Adrenal gland (tissue), 12 donors: Measurements from ENCODE around the gene SH3BP2. TPM values are rescaled to one million over a fixed set of nuclear protein-coding genes. Genes with fewer than 3 reads are reported as not detected.

Source experiments
- DNase-seq, 7 donors: peaks; one replicate each; pipeline ENCODE4 v3.0.0-alpha.2; 2019 to 2020
- H3K27ac ChIP-seq, 5 donors: fragments of 200-600 bp; sonication (generic) in 4 of 5; 1 replicate in 3 of 5; 2 replicates in 2 of 5; pipeline versions ENCODE4 v1.5.1 to v1.8.0; 2016 to 2020; ENCODE audit warnings: mild to moderate bottlenecking in 1 of 5
- H3K27me3 ChIP-seq: fragments of 200-600 bp; 2 replicates; pipeline ENCODE4 v1.8.0; 2021
- H3K36me3 ChIP-seq, 2 donors: fragments of 200-600 bp; replicated peaks in 1 of 2; 1 replicate in 1 of 2; 2 replicates in 1 of 2; pipeline versions ENCODE4 v1.5.1 to v1.8.0; 2018 to 2022
- H3K4me1 ChIP-seq, 2 donors: fragments of 200-600 bp; replicated peaks in 1 of 2; 1 replicate in 1 of 2; 2 replicates in 1 of 2; pipeline versions ENCODE4 v1.5.1 to v1.8.0; 2018 to 2021
- H3K4me3 ChIP-seq, 4 donors: fragments of 200-600 bp; sonication (generic) in 3 of 4; one replicate each; pipeline ENCODE4 v1.5.1; 2016 to 2018
- H3K9me3 ChIP-seq, 3 donors: fragments of 200-600 bp; sonication (generic) in 1 of 3; replicated peaks in 1 of 3; 1 replicate in 2 of 3; 2 replicates in 1 of 3; pipeline versions ENCODE4 v1.5.1 to v1.8.0; 2016 to 2021
- POLR2A ChIP-seq, 2 donors: fragments of 450-650 bp; IDR thresholded peaks; one replicate each; pipeline ENCODE4 v1.6.1; 2017; ENCODE audit warnings: antibody characterized with exemption in 2 of 2, mild to moderate bottlenecking in 2 of 2, moderate library complexity in 1 of 2
- WGBS, 4 donors: extraction: QIAGEN DNeasy Blood & Tissue Kit in 2 of 4; methylation state at CpG; one replicate each; pipeline versions ENCODE4 v1.1.5 to v1.1.7; 2013 to 2017; 5-methylcytosine and 5-hydroxymethylcytosine counted together
- intact Hi-C, 2 donors: fragments of 100-400 bp; cut with DNase I; formaldehyde crosslinking; loops; one replicate each; pipeline versions ENCODE4 v1.14.1 to v1.15.0; 2022 to 2023
- polyA plus RNA-seq, 3 donors: library from polyadenylated mRNA; stranded (reverse); fragments of 200-250 nt in 2 of 3; fragments of 350-450 nt in 1 of 3; fragmentation: Illumina TruSeq in 1 of 3; extraction: RNeasy Lipid Tissue Mini Kit (QIAGEN cat#74804) in 1 of 3; gene quantifications; one replicate each; pipeline ENCODE4 v1.2.3, GENCODE V29; 2013 to 2014
- total RNA-seq, 9 donors: library from RNA; depleted of rRNA in 4 of 9; stranded (reverse); fragments of >200 nt in 4 of 9; fragments of 120-200 nt in 1 of 9; fragmentation: NEBNext Ultra II Directional in 1 of 9; extraction: Animal tissue kit (Norgen Biotek cat#: 25700) in 1 of 9; gene quantifications; one replicate each; pipeline versions ENCODE4 v1.1.0 to v1.2.4, GENCODE V29; 2013 to 2023
- TF ChIP-seq, protein P1 (sequence below), 6 experiments: fragments of 450-650 bp in 4 of 6; fragments of 200-600 bp in 2 of 6; sonication (generic) in 1 of 6; IDR thresholded peaks; 1 replicate in 5 of 6; 2 replicates in 1 of 6; pipeline versions ENCODE4 v1.5.1 to v1.8.0; 2016 to 2021; ENCODE audit warnings: antibody characterized with exemption in 6 of 6, mild to moderate bottlenecking in 2 of 6, moderate library complexity in 1 of 6
- donor health status: healthy with polysubstance abuse.
- donor health status: Bipolar disorder and iron deficiency.
- donor health status: DM: yes; HTN: yes; CAD: no.
- donor health status: DM: no; HTN: no; CAD: no.
- donor health status: DM: no; HTN: no; CAD: no.
- donor health status: DM: yes; HTN: yes; CAD: no.

The SH3BP2 gene
- total and polyA plus RNA-seq, 12 donors: 7.7 to 160 (median 36.3) TPM

DNA sequence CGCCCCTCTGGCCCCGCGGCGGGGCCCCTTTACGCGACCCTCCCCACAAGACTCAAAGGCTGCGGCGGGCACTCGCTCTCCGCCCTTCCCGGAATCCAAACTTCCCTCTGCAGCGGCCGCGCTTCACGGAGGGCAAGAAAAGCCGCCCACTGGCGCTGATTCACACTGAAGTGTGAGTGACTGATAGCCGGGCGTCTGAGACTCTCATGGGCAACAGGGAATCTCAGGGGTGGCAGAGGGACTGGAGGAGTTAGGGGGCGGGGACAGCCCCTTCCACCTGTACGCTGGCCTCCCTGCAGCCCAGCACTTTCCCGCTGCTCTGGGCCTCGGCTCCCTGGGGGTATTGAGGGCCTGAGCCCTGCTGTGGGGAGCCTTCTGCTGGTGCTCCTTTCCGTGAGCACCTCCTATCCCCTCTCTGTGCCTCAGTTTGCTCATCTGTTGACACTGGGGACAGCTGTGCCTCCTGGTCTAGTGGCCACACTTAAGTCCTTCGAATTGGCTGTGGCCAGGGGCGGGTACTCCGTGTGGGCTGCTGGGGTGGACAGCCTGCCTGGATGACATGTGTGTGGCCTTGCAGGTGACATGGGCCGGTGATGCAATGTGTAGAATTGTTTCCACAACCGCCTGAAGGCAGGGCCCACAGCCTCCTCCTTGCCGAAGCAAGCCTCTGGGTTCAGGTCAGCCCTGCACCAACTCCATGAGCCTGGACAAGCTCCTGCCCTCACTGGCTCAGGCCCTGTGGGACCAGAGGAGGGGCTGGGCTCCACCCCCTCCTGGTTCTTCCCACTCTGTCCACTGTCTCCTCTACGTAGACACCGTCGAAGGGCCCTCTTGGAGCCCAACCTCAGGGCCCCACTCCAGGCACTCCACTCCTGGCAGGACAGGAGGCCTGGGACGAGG lies 951 bp downstream of the SH3BP2 start:
- Histone ChIP-seq H3K36me3 (no peaks in the 10 kb centered on the region), H3K4me3 (peak overlapping the region; percentile 10 to 83 (median 28)), H3K4me1 (peaks cover 14 to 69% of the 10 kb centered on the region in 2 donors), H3K27me3 (no peaks in the 10 kb centered on the region), H3K9me3 (no peaks in the 10 kb centered on the region), H3K27ac (peak overlapping the region; percentile 57 to 92 (median 86))
- intact Hi-C loops: no loop called here
- WGBS, 4 donors: 11 to 36% (median 21%) methylated on average over 10 to 34 of the region's 34 CpGs
- DNase-seq: peak; percentile 67 to 91 (median 88)
- TF ChIP-seq, protein P1, sequence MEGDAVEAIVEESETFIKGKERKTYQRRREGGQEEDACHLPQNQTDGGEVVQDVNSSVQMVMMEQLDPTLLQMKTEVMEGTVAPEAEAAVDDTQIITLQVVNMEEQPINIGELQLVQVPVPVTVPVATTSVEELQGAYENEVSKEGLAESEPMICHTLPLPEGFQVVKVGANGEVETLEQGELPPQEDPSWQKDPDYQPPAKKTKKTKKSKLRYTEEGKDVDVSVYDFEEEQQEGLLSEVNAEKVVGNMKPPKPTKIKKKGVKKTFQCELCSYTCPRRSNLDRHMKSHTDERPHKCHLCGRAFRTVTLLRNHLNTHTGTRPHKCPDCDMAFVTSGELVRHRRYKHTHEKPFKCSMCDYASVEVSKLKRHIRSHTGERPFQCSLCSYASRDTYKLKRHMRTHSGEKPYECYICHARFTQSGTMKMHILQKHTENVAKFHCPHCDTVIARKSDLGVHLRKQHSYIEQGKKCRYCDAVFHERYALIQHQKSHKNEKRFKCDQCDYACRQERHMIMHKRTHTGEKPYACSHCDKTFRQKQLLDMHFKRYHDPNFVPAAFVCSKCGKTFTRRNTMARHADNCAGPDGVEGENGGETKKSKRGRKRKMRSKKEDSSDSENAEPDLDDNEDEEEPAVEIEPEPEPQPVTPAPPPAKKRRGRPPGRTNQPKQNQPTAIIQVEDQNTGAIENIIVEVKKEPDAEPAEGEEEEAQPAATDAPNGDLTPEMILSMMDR (IDR thresholded peaks at IDR 0.05): no peak
- TF ChIP-seq POLR2A (IDR thresholded peaks at IDR 0.05): peak in 1 of 2 donors; percentile 43

DNA sequence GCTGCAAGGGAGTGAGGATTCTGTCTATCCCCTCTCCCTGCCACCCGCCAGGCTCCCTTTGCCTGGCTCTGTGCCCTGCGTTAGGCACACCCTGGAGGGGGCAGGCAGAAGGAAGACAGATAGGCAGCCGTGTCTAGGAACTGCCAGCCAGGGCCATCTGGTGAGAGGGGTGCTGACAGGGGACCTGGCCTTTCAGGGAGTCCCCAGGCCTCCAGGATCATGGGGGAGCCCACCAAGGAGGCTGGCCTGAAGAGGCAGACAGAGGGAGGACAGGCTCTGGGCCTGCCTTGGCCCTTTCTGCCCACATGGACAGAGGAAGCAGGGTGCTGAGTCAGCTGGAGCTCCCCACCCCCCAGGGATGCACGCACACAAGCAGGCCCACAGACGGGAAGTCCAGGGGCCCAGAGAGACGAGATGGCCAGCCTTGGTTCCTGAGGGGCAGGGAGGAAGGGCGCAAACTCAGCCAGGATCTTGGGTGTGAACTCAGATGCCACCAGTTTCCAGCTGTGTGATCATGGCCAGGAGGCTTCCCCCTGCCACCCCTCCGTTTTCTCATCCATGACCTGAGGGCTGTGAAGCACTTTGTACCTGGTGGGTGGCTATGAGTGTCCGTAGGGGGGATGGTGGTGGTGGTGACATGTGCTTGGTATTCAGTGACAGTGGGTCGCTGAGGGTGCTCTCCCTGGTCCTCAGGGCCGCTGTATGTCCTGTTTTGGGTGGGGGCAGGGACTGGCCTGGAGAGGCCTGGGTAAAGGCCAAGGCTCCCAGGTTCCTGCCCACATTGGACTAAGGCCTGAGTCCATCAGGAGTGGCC lies 1.8 kb downstream of the SH3BP2 start:
- peak; percentile 66 to 88 (median 81) for DNase-seq
- H3K4me1 ChIP-seq: peaks cover 14 to 77% of the 10 kb centered on the region in 2 donors
- H3K27ac ChIP-seq: peak overlapping the region; percentile 57 to 92 (median 86)
- no peaks in the 10 kb centered on the region for H3K9me3 ChIP-seq
- 47 to 75% (median 56%) methylated on average over 6 to 11 of the region's 11 CpGs for WGBS, 4 donors
- TF ChIP-seq, protein P1 (IDR thresholded peaks at IDR 0.05): no peak
- peak; percentile 24 to 27 for TF ChIP-seq POLR2A (IDR thresholded peaks at IDR 0.05)
- H3K36me3 ChIP-seq: no peaks in the 10 kb centered on the region
- H3K4me3 ChIP-seq: peak overlapping the region in 2 of 4 donors; percentile 1 to 83
- intact Hi-C loops: no loop called here
- H3K27me3 ChIP-seq: no peaks in the 10 kb centered on the region

DNA sequence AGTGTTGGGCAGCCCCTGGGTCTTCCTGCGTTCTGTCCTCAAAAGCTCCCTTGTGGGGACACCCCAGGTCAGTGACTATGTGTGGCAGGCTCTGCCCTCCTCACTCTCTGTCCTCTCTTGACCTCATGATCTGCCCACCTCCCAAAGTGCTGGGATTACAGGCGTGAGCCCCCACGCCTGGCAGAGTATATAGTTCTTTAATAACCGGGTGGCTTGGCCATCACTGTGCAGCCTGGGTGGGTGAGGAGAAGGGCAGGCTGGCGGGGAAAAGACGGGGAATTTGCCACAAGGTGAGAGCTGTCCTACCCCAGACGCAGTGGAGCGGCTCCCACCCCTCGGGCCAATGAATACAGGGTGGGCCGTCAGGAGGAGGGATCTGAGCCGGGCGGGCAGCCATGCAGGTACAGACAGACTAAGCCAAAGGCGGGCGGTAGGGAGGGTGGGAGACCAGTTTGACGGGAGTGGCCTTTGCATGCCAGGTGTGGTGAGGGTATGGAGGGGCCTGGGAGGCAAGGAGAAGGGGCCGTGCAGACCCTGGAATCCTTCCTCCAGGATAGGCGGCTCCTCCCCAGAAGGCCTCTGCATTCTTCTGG lies 2.5 kb downstream of the SH3BP2 start:
- Histone ChIP-seq H3K9me3 (no peaks in the 10 kb centered on the region), H3K27me3 (no peaks in the 10 kb centered on the region), H3K36me3 (no peaks in the 10 kb centered on the region), H3K4me3 (no peak overlapping the region), H3K27ac (peak overlapping the region; percentile 57 to 92 (median 86)), H3K4me1 (peaks cover 15 to 84% of the 10 kb centered on the region in 2 donors)
- no peak for TF ChIP-seq POLR2A (IDR thresholded peaks at IDR 0.05)
- TF ChIP-seq, protein P1 (IDR thresholded peaks at IDR 0.05): no peak
- WGBS, 4 donors: 82 to 89% (median 86%) methylated on average over 15 to 17 of the region's 17 CpGs
- peak in 5 of 7 donors; percentile 13 to 57 (median 24) for DNase-seq
- intact Hi-C loops: no loop called here
